ENCODE measurements around the gene PRKAG2.
"Not testable (repeated sequence)": the region's sequence is repeated elsewhere in the genome, so short reads cannot be mapped to it uniquely, and the experiment has no call there.

PRKAG2 gene

DNA sequence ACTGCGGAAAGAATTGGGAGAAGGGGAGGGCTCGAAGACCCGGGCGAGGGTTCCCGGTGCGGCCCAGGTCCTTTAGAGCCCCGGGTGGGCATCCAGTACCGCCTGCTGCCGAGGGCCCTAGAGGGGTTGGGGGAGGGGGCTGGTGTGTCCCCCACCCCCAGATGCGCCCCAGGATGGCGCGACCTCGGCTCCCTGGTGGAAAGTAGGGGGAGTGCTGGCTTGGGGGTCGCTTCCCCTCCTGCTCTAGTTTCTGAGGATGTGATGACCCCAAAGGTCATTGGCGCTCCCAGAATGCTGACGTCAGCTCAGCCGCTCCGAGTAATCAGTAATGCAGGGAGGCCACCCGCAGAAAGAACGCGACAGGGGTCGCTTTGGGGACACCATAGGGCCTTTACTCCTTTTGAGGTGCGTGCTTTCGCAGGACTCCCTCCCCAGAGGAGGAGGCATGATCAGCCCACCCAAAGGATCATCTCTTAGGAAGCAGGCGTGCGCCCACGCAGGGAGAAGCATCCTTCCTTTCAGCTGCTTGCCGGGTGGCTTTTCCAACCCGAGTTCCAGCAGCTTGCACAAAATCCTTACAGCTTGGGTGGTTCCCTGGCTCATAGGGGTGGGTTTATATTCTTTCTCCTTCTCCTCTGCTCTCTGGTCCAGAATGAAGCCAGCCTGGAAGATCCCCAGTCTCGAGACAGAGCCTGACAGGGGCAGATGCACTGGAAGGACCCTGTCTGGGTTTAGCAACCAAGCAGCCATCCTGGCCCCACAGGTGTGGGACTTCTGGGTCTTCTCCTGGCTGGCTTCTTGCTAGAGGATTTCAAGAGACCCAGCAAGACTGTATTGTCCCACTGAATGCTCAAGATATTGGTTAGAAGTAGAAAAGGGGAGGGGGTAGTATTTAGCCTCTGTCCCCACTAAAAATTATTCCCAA, 1.3 kb upstream of the PRKAG2 start:
- TF ChIP-seq CTCF (conservative IDR thresholded peaks at IDR 0.05; ENCODE audit: low read depth, low read length) = no peak; the same call in 1 of the 2 replicates
- peak overlapping the region; percentile 99 for H2AFZ ChIP-seq (ENCODE audit: low read depth)
- no peaks in the 10 kb centered on the region for H3K79me2 ChIP-seq (ENCODE audit: insufficient read depth, low read depth)
- no peaks in the 10 kb centered on the region for H3K36me3 ChIP-seq (ENCODE audit: insufficient read depth)
- peak overlapping the region; percentile 93 for H3K4me2 ChIP-seq
- H3K9ac ChIP-seq = peak overlapping the region; percentile 90
- H4K20me1 ChIP-seq (ENCODE audit: insufficient read depth) = no peaks in the 10 kb centered on the region
- peaks cover 15% of the 10 kb centered on the region for H3K4me1 ChIP-seq (ENCODE audit: low read depth, poor library complexity, severe bottlenecking)
- no peak overlapping the region for H3K4me3 ChIP-seq (IDR thresholded peaks at IDR 0.05; ENCODE audit: insufficient read depth, low read depth, low read length)
- no peaks in the 10 kb centered on the region for H3K27me3 ChIP-seq (ENCODE audit: insufficient read depth, low read depth)
- H3K27ac ChIP-seq = peak overlapping the region; percentile 74

DNA sequence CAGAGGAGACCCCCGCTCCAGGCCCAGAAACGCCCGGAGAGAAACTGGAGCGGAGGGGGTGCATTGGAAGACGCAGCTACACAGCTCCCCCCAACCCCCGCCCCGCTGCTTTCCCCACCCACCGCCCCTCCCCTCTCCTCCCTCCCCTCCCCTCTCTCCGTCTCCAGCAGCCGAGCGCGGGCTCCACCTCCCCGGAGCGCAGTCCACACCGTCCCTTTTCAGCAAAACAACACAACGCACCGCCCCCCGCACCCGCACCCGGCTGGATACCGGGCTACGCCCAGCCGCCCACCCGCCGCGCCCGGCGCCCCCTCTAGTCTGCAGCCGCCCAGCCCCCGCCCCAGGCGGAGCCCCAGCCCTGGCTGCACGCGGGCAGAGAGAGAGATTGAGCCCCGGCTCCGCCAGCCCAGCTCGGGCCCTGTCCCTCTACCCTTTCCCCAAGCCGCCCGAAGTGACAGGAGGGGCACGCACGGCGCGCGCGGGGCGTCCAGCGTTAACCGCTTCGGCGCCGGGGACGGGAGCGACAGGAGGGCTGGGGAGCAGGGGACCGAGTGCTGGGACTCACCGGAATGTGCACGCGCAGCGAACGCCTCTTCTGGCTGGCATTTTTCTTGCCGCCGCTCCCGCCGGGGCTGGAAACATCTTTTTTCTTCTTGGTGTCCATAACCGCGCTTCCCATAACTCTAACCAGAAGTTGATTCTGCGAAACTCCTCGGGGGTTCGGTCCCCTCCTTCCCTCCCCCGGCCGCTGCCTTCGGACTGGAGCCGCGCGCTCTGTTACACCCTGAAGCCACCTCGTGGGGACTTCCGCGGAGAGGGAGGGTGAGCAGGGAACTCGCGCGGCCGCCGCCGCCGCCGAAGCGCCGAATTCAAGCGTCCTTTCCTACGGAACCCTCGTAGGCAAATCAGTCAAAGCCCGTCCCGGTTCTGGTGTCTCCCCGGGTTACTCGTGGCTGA, 695 bp downstream of the PRKAG2 start:
- Histone ChIP-seq H3K4me1 (ENCODE audit: low read depth, poor library complexity, severe bottlenecking) (peaks cover 15% of the 10 kb centered on the region), H3K79me2 (ENCODE audit: insufficient read depth, low read depth) (no peaks in the 10 kb centered on the region), H3K9ac (peak overlapping the region; percentile 90), H3K4me3 (IDR thresholded peaks at IDR 0.05; ENCODE audit: insufficient read depth, low read depth, low read length) (peak overlapping the region; percentile 70), H3K4me2 (peak overlapping the region; percentile 93), H3K36me3 (ENCODE audit: insufficient read depth) (no peaks in the 10 kb centered on the region), H3K27me3 (ENCODE audit: insufficient read depth, low read depth) (no peaks in the 10 kb centered on the region), H3K27ac (peak overlapping the region; percentile 74), H4K20me1 (ENCODE audit: insufficient read depth) (no peaks in the 10 kb centered on the region), H2AFZ (ENCODE audit: low read depth) (peak overlapping the region; percentile 99)
- TF ChIP-seq CTCF (conservative IDR thresholded peaks at IDR 0.05; ENCODE audit: low read depth, low read length) = no peak

- H3K4me2 ChIP-seq = peak overlapping the region; percentile 74; the same call in 1 of the 2 replicates
Observed at GRCh38 chr7:151874479-151874878, 2.4 kb downstream of the PRKAG2 start.

GRCh38 chr7:151873402-151873965, 3.4 kb downstream of the PRKAG2 start:
- H4K20me1 ChIP-seq (ENCODE audit: insufficient read depth) = no peaks in the 10 kb centered on the region
- H3K9ac ChIP-seq = no peak overlapping the region
- H3K4me3 ChIP-seq (IDR thresholded peaks at IDR 0.05; ENCODE audit: insufficient read depth, low read depth, low read length) = no peak overlapping the region
- H3K4me1 ChIP-seq (ENCODE audit: low read depth, poor library complexity, severe bottlenecking) = peaks cover 15% of the 10 kb centered on the region
- H3K27ac ChIP-seq = no peak overlapping the region
- no peaks in the 10 kb centered on the region for H3K79me2 ChIP-seq (ENCODE audit: insufficient read depth, low read depth)
- no peak for TF ChIP-seq CTCF (conservative IDR thresholded peaks at IDR 0.05; ENCODE audit: low read depth, low read length)
- no peaks in the 10 kb centered on the region for H3K36me3 ChIP-seq (ENCODE audit: insufficient read depth)
- no peak overlapping the region for H2AFZ ChIP-seq (ENCODE audit: low read depth)
- H3K4me2 ChIP-seq = no peak overlapping the region
- H3K27me3 ChIP-seq (ENCODE audit: insufficient read depth, low read depth) = no peaks in the 10 kb centered on the region

More at GRCh38 chr7:151874479-151874878, 2.4 kb downstream of the PRKAG2 start:
- not testable (repeated sequence) for H3K27me3 ChIP-seq (ENCODE audit: insufficient read depth, low read depth); H3K36me3 ChIP-seq (ENCODE audit: insufficient read depth); H3K27ac ChIP-seq; H3K79me2 ChIP-seq (ENCODE audit: insufficient read depth, low read depth); H4K20me1 ChIP-seq (ENCODE audit: insufficient read depth); H3K9ac ChIP-seq; H3K4me3 ChIP-seq (IDR thresholded peaks at IDR 0.05; ENCODE audit: insufficient read depth, low read depth, low read length); H2AFZ ChIP-seq (ENCODE audit: low read depth)
- H3K4me1 ChIP-seq (ENCODE audit: low read depth, poor library complexity, severe bottlenecking) = peaks cover 15% of the 10 kb centered on the region
